OCI-LY7 (cell line): ENCODE data around the gene IQCH.

ENCODE experiments used
- EZH2phosphoT487 ChIP-seq: fragments of 200-600 bp; sonication (generic); IDR thresholded peaks from 2 replicates; pipeline ENCODE4 v1.6.1; 2018; ENCODE audit warnings: low read depth, borderline replicate concordance, mild to moderate bottlenecking, mixed run types, antibody characterized with exemption, low read length, moderate library complexity, mixed read lengths
- TF ChIP-seq, protein P1 (sequence below): fragments of 200-600 bp; sonication (generic); conservative IDR thresholded peaks from 2 replicates; pipeline ENCODE4 v1.5.1; 2014; ENCODE audit warnings: mild to moderate bottlenecking, antibody characterized with exemption, low read length, moderate library complexity, mixed read lengths

GRCh38 chr15:67266870-67267269, 12.3 kb downstream of the IQCH start:
- TF ChIP-seq, protein P1, sequence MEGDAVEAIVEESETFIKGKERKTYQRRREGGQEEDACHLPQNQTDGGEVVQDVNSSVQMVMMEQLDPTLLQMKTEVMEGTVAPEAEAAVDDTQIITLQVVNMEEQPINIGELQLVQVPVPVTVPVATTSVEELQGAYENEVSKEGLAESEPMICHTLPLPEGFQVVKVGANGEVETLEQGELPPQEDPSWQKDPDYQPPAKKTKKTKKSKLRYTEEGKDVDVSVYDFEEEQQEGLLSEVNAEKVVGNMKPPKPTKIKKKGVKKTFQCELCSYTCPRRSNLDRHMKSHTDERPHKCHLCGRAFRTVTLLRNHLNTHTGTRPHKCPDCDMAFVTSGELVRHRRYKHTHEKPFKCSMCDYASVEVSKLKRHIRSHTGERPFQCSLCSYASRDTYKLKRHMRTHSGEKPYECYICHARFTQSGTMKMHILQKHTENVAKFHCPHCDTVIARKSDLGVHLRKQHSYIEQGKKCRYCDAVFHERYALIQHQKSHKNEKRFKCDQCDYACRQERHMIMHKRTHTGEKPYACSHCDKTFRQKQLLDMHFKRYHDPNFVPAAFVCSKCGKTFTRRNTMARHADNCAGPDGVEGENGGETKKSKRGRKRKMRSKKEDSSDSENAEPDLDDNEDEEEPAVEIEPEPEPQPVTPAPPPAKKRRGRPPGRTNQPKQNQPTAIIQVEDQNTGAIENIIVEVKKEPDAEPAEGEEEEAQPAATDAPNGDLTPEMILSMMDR: no peak
- no peak for TF ChIP-seq EZH2phosphoT487
